Activated naive CD8-positive, alpha-beta T cell treated with anti-CD3 and anti-CD28 coated beads, Interleukin-2, amount 10 ng/mL, durations not matched to agents 7 days and 5 days (primary cell): ENCODE data around the gene SUPT4H1. TPM values are rescaled to one million over a fixed set of nuclear protein-coding genes. Genes with fewer than 3 reads are reported as not detected.

Experiments used
- ATAC-seq: fragments of 150-1000 bp; cut with Tn5 transposase; one replicate; pipeline ENCODE4 v1.10.0; 2021; ENCODE audit warnings: low read depth, moderate library complexity
- POLR2A ChIA-PET: fragments of 350-600 bp; sonication (Branson Sonifier 250); formaldehyde crosslinking; loops from one replicate; lab custom pipeline; 2021; ENCODE audit warnings: antibody characterized with exemption; lab: Charles Lee
- DNase-seq: peaks from one replicate; pipeline ENCODE4 v3.0.0; 2021
- H3K27ac Mint-ChIP-seq: one replicate; pipeline ENCODE4 v1.8.0; 2022; ENCODE audit warnings: mild to moderate bottlenecking, mixed read lengths
- H3K27me3 Mint-ChIP-seq: one replicate; pipeline ENCODE4 v1.8.0; 2022; ENCODE audit warnings: mild to moderate bottlenecking, moderate library complexity, mixed read lengths
- H3K36me3 Mint-ChIP-seq: one replicate; pipeline ENCODE4 v1.8.0; 2021; ENCODE audit warnings: mild to moderate bottlenecking, mixed read lengths
- H3K4me1 Mint-ChIP-seq: one replicate; pipeline ENCODE4 v1.8.0; 2021; ENCODE audit warnings: mixed read lengths
- H3K4me3 Mint-ChIP-seq: one replicate; pipeline ENCODE4 v1.8.0; 2022; ENCODE audit warnings: mild to moderate bottlenecking, moderate library complexity, mixed read lengths
- H3K9me3 Mint-ChIP-seq: one replicate; pipeline ENCODE4 v1.8.0; 2021; ENCODE audit warnings: mixed read lengths
- microRNA-seq: library from miRNA; unstranded; fragments of <30 nt; microRNA quantifications from one replicate; pipeline ENCODE4 v1.2.0, GENCODE V29; 2022
- total RNA-seq, 2 experiments: library from RNA; stranded (reverse); gene quantifications; one replicate each; pipeline ENCODE4 v1.2.3, GENCODE V29; 2021

SUPT4H1 gene
- total RNA-seq, 2 experiments from 2014 or later = 66.4 to 70.2 TPM

DNA sequence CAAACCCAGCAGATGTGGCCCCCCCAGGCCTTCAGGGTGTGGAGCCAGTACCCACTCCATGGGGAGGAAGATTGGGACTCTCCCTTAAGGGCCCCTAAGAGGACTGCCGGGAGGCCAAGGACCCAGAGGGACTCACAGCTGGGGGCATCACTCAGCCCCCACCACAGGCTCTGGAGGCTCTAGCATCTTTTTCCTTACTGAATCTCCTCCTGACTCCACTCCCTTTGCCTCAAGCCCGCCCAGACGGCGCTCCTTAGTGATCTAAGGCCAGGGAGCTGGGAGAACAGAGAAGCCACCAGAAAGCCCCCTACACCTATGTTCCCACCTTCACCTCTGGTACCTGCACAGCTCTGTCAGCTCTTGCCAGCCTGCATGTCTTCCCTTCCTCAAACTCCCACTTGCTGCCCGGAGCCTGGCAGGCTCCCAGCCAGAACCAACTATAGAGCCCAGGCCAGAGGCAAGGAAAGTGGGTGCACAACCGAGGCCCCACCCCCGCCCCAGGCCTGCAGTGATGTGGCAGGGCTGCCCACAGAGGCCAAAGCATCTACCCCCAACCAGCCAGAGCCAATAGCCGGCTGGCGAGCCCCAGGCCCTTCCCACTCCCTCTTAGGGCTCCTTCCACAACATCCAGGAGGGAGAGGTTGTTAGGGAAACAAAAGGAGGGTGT lies 48.9 kb downstream of the SUPT4H1 start:
- DNase-seq (no peak), ATAC-seq (no peak)
- H3K27ac Mint-ChIP-seq = no peak overlapping the region
- peaks cover 14% of the 10 kb centered on the region for H3K27me3 Mint-ChIP-seq
- POLR2A ChIA-PET = interaction anchor here (1.3 to 2.7 kb wide), 3 partner anchors 25 to 49 kb away, joined by 4 to 16 read pairs (median 9); partner anchors contain the start of gene SUPT4H1
- peaks cover 1% of the 10 kb centered on the region for H3K4me1 Mint-ChIP-seq
- H3K36me3 Mint-ChIP-seq = peaks cover 2% of the 10 kb centered on the region
- no peaks in the 10 kb centered on the region for H3K9me3 Mint-ChIP-seq
- H3K4me3 Mint-ChIP-seq = no peak overlapping the region

DNA sequence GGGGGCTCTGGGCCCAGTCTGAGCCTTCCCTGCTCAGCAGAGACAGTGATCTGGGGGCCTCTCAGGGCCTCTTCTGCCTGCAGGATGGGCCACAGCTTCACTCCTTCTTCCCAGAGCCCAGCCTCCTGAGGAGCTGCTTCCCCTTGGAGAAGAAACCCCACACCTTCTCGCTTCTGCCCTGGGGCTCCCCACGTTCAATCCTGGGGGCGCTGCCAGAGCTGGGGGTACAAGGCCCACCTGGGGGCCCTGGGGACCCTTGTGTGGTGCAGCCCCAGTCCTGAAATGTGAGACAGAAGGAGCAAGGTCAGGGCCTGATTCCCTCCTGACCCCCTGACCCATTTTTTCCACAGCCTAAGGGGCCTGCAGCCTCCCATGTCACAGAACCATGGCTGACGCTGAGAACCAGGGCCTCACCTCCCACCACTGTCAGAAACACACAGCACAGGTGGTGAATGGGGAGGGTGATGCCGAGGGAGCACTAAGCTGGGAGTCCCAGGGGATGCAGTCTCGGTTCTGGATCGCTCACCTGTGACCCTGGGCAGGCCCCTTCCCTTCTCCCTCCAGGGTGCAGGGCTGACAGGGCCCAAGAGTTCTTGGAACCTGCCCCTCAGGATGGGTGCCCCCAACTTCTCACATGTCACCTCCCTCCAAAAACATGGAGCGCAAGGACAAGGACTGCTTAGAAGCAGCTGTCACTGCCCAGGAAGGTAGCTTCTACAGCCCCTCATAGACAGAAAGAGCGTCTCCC lies 49.7 kb downstream of the SUPT4H1 start:
- no peak overlapping the region for H3K27ac Mint-ChIP-seq
- ATAC-seq (no peak), DNase-seq (no peak)
- H3K27me3 Mint-ChIP-seq = peaks cover 15% of the 10 kb centered on the region
- H3K36me3 Mint-ChIP-seq = peaks cover 2% of the 10 kb centered on the region
- POLR2A ChIA-PET = interaction anchor here (1.3 to 2.7 kb wide), 2 partner anchors 25 to 49 kb away, joined by 4 to 9 read pairs; partner anchors contain the start of gene SUPT4H1
- no peak overlapping the region for H3K4me3 Mint-ChIP-seq
- H3K4me1 Mint-ChIP-seq = peaks cover 1% of the 10 kb centered on the region
- H3K9me3 Mint-ChIP-seq = no peaks in the 10 kb centered on the region

DNA sequence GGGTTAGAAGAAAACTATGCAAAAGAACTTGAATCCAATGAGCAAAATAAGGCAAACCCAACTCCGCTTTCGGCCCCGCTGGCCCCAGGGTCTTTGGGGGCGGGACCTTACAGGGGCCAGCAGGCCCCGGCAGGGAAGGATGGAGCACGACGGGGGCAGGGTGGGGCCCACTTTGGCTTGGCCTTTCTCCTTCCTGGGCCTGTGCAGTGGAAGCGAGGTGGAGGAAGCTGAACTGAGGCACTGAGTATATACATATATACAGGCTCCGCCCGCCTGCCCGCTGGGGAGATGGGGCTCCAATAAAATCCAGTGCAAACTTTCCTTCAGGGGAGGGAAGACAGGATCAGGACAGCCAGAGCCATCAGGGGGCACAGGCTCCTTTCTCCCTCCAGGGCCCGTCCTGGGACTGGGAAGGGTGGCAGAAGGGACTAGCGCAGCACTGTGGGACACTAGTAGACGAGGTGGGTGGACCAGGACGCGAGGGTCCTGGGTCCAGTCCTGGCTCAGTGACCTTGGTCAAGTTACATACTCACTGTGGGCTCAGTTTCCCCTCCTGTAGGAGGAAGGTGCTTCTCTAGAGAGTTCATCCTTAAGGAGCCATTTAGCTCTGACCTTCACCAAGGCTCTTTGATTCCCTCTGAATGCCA lies 50.4 kb downstream of the SUPT4H1 start:
- H3K4me3 Mint-ChIP-seq = no peak overlapping the region
- no peak for ATAC-seq
- POLR2A ChIA-PET = interaction anchor here (0.7 kb wide), 1 partner anchor 80 kb away, joined by 3 read pairs; no protein-coding TSS in a partner anchor
- H3K27ac Mint-ChIP-seq = no peak overlapping the region
- no peaks in the 10 kb centered on the region for H3K9me3 Mint-ChIP-seq
- peaks cover 2% of the 10 kb centered on the region for H3K36me3 Mint-ChIP-seq
- H3K4me1 Mint-ChIP-seq = peaks cover 1% of the 10 kb centered on the region
- DNase-seq = no peak
- peaks cover 15% of the 10 kb centered on the region for H3K27me3 Mint-ChIP-seq

DNA sequence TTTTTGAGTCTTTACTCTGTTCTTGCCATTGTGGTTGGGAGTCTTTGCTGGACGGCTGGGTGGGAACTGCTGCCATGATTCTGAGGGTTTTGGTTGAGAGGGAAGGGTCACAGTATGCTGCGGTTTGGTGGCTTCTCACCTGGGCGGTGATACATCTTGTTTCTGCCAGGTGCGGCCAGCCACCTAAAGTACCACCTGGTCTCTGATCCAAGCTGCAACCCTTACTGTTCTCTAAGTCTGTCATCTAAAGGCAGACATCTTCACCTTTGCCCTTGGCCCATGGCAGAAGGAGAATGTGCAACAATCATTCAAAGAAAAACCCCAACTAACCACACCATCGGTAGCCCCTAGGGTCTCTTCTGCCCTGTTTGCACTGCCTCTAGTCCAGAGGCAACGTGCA lies 51.7 kb downstream of the SUPT4H1 start:
- Mint-ChIP-seq H3K9me3 (no peaks in the 10 kb centered on the region), H3K27me3 (peaks cover 16% of the 10 kb centered on the region), H3K4me1 (peaks cover 1% of the 10 kb centered on the region), H3K36me3 (peaks cover 2% of the 10 kb centered on the region), H3K4me3 (no peak overlapping the region), H3K27ac (no peak overlapping the region)
- DNase-seq (no peak), ATAC-seq (no peak)
- POLR2A ChIA-PET = interaction anchor here (0.8 kb wide), 1 partner anchor 44 kb away, joined by 3 read pairs; no protein-coding TSS in a partner anchor

Small RNAs within 50 kb of the gene (microRNA-seq; reads per million reads assigned to microRNA genes)
- not detected for gene MIR4736

Other genes with a start within 250 kb of the SUPT4H1 start
- under 1 TPM; 0.65 to 0.72 TPM for gene OR4D1, start 203.8 kb downstream of the SUPT4H1 start, total RNA-seq
- not detected for gene OR4D2, start 185.2 kb downstream of the SUPT4H1 start, total RNA-seq
- not detected for gene EPX, start 159.5 kb downstream of the SUPT4H1 start, total RNA-seq
- 10 to 100 TPM; 23.0 to 26.5 TPM for gene MKS1, start 132.9 kb downstream of the SUPT4H1 start, total RNA-seq
- gene LPO, start 113.6 kb downstream of the SUPT4H1 start, total RNA-seq = not detected
- not detected for gene MPO, start 71.3 kb downstream of the SUPT4H1 start, total RNA-seq
- 10 to 100 TPM; 70.6 to 77.7 TPM for gene TSPOAP1, start 23.4 kb downstream of the SUPT4H1 start, total RNA-seq
- under 1 TPM in 1 of 2 experiments, not detected in 1; 0.72 TPM for gene RNF43, start 65.3 kb upstream of the SUPT4H1 start, total RNA-seq
- gene HSF5, start 136.2 kb upstream of the SUPT4H1 start, total RNA-seq = under 1 TPM; 0.47 to 0.60 TPM
- gene MTMR4, start 162.4 kb upstream of the SUPT4H1 start, total RNA-seq = 10 to 100 TPM; 50.5 to 50.8 TPM